GM10266 (cell line): ENCODE results near the gene ZNF536.
"Not testable (repeated sequence)": the region's sequence is repeated elsewhere in the genome, so short reads cannot be mapped to it uniquely, and the experiment has no call there.

Source experiments
- DNase-seq: peaks from one replicate; pipeline ENCODE4 v3.0.0; 2012; ENCODE audit errors: extremely low spot score
- TF ChIP-seq, protein P1 (sequence below): IDR thresholded peaks from 2 replicates; pipeline ENCODE4 v1.5.1; 2012; ENCODE audit warnings: mild to moderate bottlenecking, low read depth; ENCODE audit not compliant: control insufficient read depth, insufficient read depth; ENCODE audit errors: missing control alignments

The ZNF536 gene

DNA sequence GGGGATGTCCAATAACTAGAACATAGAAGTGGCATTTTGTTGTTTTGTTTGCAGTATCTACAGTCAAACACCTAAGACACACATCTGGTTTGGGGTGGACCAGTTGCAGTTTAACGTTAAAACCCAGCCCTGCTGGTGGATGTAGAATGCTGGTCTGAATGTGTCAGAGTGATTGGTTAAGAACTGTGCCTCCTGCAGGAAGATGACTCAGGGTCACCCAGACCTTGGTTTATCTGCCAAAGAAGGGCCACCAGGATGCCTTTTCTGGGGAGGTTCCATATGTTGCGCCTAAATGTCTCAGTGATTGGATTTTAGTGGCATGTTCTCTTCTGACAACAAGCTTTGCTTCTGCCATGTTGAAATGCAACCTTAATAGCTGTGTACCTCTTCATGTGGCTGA lies 23.1 kb downstream of the ZNF536 start:
- TF ChIP-seq, protein P1, sequence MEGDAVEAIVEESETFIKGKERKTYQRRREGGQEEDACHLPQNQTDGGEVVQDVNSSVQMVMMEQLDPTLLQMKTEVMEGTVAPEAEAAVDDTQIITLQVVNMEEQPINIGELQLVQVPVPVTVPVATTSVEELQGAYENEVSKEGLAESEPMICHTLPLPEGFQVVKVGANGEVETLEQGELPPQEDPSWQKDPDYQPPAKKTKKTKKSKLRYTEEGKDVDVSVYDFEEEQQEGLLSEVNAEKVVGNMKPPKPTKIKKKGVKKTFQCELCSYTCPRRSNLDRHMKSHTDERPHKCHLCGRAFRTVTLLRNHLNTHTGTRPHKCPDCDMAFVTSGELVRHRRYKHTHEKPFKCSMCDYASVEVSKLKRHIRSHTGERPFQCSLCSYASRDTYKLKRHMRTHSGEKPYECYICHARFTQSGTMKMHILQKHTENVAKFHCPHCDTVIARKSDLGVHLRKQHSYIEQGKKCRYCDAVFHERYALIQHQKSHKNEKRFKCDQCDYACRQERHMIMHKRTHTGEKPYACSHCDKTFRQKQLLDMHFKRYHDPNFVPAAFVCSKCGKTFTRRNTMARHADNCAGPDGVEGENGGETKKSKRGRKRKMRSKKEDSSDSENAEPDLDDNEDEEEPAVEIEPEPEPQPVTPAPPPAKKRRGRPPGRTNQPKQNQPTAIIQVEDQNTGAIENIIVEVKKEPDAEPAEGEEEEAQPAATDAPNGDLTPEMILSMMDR = no peak
- no peak for DNase-seq

DNA sequence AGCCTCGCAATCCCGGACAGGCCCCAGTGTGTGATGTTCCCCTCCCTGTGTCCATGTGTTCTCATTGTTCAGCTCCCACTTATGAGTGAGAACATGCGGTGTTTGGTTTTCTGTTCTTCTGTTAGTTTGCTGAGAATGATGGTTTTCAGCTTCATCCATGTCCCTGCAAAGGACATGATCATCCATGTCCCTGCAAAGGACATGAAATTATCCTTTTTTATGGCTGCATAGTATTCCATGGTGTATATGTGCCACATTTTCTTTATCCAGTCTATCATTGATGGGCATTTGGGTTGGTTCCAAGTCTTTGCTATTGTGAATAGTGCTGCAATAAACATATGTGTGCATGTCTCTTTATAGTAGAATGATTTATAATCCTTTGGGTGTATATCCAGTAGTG lies 26.4 kb downstream of the ZNF536 start:
- DNase-seq = not testable (repeated sequence)

DNA sequence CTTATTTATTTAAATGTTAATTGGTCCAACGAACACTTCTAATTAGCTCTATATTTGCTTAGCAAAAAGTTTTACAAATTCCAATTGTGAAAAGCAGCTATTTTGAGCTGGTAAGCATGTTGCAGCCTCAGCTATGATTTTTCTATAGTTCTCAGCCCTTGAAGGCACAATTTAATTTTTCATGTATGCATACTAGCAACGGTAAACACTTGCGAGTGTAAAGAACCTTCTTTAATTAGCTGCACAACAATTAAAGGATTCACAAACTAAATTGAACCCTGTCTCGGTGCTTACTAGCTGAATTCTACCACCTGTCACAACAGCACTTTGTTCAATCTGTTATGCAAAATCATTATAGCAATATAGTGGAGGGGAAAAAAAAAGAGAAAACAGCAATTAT lies 29.8 kb downstream of the ZNF536 start:
- TF ChIP-seq, protein P1 = no peak
- no peak for DNase-seq

DNA sequence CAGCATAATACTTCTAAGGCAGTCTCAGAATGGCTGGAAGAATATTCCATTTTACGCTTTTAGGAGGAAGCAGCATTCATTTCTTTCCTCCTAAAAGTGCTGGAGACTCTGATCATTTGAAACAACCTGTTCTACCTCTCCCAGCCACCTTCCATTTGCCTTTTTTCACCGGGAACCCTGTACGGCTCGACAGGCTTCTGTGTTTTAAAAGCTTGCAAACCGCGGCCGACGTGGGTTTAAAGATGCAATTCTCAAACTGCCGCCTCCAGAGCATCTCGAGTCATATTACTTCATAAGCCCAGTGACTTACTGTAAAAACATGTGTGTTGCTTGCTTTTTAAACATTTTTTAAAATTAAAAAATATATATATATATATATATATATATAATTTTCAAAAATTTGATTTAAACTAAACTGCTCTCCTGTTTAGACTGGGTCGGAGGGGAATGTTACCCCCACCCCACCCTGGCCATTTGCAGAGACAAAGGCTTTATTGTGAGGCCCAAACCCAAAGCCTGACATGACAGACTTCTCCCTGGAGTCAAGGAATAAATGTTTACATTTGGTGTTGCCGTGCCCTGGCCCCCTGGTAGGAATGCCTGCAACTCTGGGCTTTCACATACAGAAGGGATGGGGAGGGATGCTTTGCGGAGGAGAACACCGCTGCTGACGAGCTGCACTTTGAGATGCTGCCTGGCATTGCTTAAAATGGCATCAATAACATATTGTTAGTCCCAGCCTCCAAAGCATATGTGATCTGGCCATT lies 30.4 kb downstream of the ZNF536 start:
- TF ChIP-seq, protein P1 = no peak
- DNase-seq = no peak

DNA sequence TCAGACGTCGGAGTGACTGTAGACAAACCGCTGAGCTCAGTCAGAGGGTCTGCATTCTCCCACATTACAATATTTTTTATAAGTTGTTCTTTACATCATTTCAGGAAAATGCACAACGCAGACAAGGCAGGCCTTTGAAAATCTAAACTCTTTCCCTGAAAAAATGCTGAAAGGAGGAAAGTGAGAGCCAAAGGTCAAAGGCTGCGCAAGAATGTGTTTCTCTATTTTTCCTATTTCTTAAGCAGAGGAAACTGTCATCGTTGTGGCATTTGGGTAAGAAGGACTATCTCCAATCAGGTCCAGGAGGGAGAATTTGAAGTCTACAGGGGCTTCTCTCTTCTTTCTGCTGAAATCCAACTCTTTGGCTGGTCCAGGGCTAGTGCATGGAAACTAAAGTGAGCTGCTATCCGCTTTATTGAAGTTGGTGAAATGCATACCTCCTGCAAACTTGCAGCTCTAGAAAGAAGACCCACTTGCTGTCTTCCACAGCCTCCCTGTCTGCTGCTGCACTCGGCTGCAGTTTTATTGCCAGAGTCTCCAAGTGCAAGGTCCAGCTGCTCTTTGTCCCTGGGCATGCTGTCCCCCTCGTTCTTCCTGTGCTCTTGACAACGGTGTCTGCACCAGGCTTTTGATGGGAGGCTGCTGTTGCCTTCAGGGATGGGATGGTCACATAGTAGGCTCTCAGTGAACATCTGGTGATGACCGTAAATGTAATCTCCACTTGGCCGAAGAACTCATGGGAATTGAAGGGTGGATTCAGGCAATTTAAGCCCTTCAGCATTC lies 31.2 kb downstream of the ZNF536 start:
- TF ChIP-seq, protein P1 = no peak
- DNase-seq = no peak

DNA sequence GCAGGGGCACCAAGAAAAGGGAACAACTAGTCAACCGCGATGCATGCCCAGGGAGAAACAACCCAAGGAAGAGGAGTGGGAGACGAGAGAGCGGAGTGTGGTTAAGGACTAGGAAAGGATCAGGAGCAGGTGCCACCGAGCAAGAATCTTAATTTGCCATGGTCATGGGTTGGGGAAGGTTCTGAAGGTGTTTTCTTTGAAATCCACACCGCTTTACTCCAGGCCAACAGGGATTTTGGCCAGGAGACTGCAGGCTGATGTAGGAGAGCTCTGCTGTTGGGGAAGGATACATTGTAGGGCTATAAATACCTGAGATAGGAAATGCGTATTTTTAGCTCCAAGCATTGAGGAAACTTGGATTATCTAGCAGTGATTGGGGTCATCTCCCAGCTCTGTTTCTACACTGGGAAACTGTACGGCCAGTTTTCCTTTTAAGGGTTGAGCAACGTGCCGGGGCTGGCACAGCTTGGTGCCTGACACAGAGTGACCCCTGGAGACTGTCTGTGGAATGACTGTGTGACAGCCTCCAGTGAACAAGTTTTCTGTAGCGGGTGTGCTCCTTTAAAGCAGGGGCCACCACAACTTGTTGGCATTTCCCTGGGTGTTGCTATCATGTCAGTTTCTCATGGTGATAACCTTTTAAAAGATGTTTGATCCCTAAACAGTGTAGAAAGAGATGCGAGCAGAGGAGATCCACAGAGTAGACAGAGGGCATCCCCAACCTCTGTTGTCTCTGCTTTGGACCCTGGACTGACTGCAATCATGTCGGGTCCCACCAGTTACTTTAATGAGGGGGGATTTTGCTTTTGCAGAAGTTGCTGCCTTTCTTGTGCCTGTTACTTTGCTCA lies 34.3 kb downstream of the ZNF536 start:
- no peak for DNase-seq
- TF ChIP-seq, protein P1 = peak; percentile 29

DNA sequence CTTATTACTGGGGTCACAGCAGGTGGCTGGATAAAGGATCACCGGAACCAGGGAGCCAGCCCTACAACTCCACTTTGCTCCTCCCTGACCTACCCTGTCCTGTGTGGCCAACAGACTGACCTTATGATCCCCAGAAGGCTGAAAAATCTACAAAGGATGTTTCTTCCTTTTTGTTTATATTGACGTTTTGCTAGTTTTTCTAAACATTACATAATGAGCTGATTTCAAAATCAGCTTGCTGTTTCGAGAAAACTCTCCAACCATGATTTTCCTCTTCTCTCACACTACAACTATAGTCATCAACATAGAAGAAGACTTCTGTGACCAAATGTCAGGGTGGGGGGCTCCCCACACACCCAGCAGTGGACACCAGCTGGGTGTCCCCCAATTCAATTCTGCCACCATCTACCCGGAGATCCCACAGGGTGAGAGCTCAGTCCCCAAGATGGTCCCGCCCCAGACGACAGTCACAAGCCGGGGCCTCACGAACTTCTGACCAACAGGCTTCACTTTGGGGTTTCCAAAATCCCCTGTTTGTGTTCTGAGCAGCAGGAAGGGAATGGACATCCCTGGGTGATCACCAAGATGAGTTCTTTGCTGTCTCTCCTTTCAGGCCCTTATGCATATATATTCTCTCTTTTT lies 35.0 kb downstream of the ZNF536 start:
- DNase-seq = no peak
- TF ChIP-seq, protein P1 = no peak
